B cell (primary cell): Measurements from ENCODE around the gene NHERF2. TPM values are rescaled to one million over a fixed set of nuclear protein-coding genes. Genes with fewer than 3 reads are reported as not detected.

Experiments
- ATAC-seq: fragments of 200-7000 bp; cut with Tn5 transposase; one replicate; pipeline ENCODE4 v1.10.0; 2021; ENCODE audit warnings: low read depth, mild to moderate bottlenecking, moderate number of reproducible peaks, moderate library complexity
- CTCF ChIA-PET: fragments of 350-600 bp; sonication (Branson Sonifier 250); formaldehyde crosslinking; loops from one replicate; lab custom pipeline; 2021; ENCODE audit warnings: antibody characterized with exemption, inconsistent platforms; lab: Charles Lee
- POLR2A ChIA-PET: fragments of 350-600 bp; sonication (Branson Sonifier 250); formaldehyde crosslinking; loops from one replicate; lab custom pipeline; 2021; ENCODE audit warnings: antibody characterized with exemption; lab: Charles Lee
- DNase-seq: peaks from one replicate; pipeline ENCODE4 v3.0.0; 2013
- H2AFZ ChIP-seq: 2 replicates; pipeline ENCODE4 v1.6.1; 2012; ENCODE audit warnings: mild to moderate bottlenecking, low read depth, low read length; ENCODE audit not compliant: insufficient read depth, poor library complexity, severe bottlenecking
- H3K27ac ChIP-seq, 2 donors: 1 replicate in 1 of 2; 2 replicates in 1 of 2; pipeline ENCODE4 v1.5.1; 2012 to 2013; ENCODE audit warnings: low read length in 2 of 2, mild to moderate bottlenecking in 2 of 2, moderate library complexity in 1 of 2
- H3K27me3 ChIP-seq, 4 experiments: fragments of 200-600 bp in 1 of 4; sonication (generic) in 1 of 4; replicated peaks in 1 of 4; 1 replicate in 2 of 4; 2 replicates in 2 of 4; pipeline versions ENCODE4 v1.6.1 to v1.7.0; 2013 to 2016; ENCODE audit warnings: low read length in 3 of 4, mild to moderate bottlenecking in 2 of 4, mixed read lengths in 1 of 4, moderate library complexity in 1 of 4; ENCODE audit not compliant: insufficient read depth in 4 of 4, control insufficient read depth in 3 of 4; ENCODE audit errors: control extremely low read depth in 1 of 4
- H3K36me3 ChIP-seq, 2 experiments: replicated peaks in 1 of 2; 1 replicate in 1 of 2; 2 replicates in 1 of 2; pipeline versions ENCODE4 v1.6.1 to v1.7.1; 2013; ENCODE audit warnings: low read length in 1 of 2; ENCODE audit not compliant: insufficient read depth in 2 of 2, control insufficient read depth in 1 of 2; ENCODE audit errors: control extremely low read depth in 1 of 2, extremely low read depth in 1 of 2
- H3K4me1 ChIP-seq, 2 donors: fragments of 200-600 bp in 1 of 2; sonication (generic) in 1 of 2; 1 replicate in 1 of 2; 2 replicates in 1 of 2; pipeline versions ENCODE4 v1.5.1 to v1.6.1; 2013 to 2017; ENCODE audit warnings: low read length in 2 of 2; ENCODE audit not compliant: control insufficient read depth in 2 of 2, insufficient read depth in 2 of 2
- H3K4me2 ChIP-seq: replicated peaks from 2 replicates; pipeline ENCODE3; 2012; ENCODE audit warnings: mild to moderate bottlenecking, low read depth, low read length; ENCODE audit not compliant: poor library complexity, severe bottlenecking
- H3K4me3 ChIP-seq, 5 experiments: fragments of 200-600 bp in 1 of 5; sonication (generic) in 1 of 5; 1 replicate in 3 of 5; 2 replicates in 2 of 5; pipeline versions ENCODE4 v1.5.1 to v1.7.0; 2011 to 2016; ENCODE audit warnings: low read length in 4 of 5, mild to moderate bottlenecking in 4 of 5, low read depth in 2 of 5, control low read depth in 1 of 5, moderate library complexity in 1 of 5; ENCODE audit not compliant: insufficient read depth in 1 of 5; ENCODE audit errors: control extremely low read depth in 1 of 5, extremely low read depth in 1 of 5
- H3K79me2 ChIP-seq: fragments of 200-600 bp; sonication (generic); one replicate; pipeline ENCODE4 v1.6.0; 2016; ENCODE audit warnings: low read length; ENCODE audit not compliant: control insufficient read depth, insufficient read depth
- H3K9ac ChIP-seq: fragments of 200-600 bp; sonication (generic); 2 replicates; pipeline ENCODE4 v1.6.1; 2017; ENCODE audit warnings: mild to moderate bottlenecking, low read length, moderate library complexity
- H3K9me3 ChIP-seq, 3 donors: one replicate each; pipeline versions ENCODE4 v1.6.1 to v1.7.1; 2013; ENCODE audit warnings: low read length in 2 of 3; ENCODE audit not compliant: control insufficient read depth in 2 of 3, insufficient read depth in 1 of 3; ENCODE audit errors: control extremely low read depth in 1 of 3
- H4K20me1 ChIP-seq: 2 replicates; pipeline ENCODE4 v1.6.0; 2012; ENCODE audit warnings: mild to moderate bottlenecking, low read length; ENCODE audit not compliant: insufficient read depth, control insufficient read depth, poor library complexity, severe bottlenecking
- H3K27ac Mint-ChIP-seq: one replicate; pipeline ENCODE4 v1.8.0; 2021; ENCODE audit warnings: mixed read lengths
- H3K27me3 Mint-ChIP-seq: one replicate; pipeline ENCODE4 v1.8.0; 2021; ENCODE audit warnings: mixed read lengths
- H3K4me1 Mint-ChIP-seq: one replicate; pipeline ENCODE4 v1.8.0; 2021; ENCODE audit warnings: mixed read lengths
- H3K4me3 Mint-ChIP-seq: one replicate; pipeline ENCODE4 v1.8.0; 2021; ENCODE audit warnings: mixed read lengths
- H3K9me3 Mint-ChIP-seq: one replicate; pipeline ENCODE4 v1.8.0; 2022; ENCODE audit warnings: mixed read lengths; ENCODE audit not compliant: insufficient read depth
- EZH2 ChIP-seq: IDR thresholded peaks from 2 replicates; pipeline ENCODE4 v1.6.1; 2012; ENCODE audit warnings: borderline replicate concordance, low read depth, mild to moderate bottlenecking, moderate library complexity, low read length; ENCODE audit not compliant: insufficient read depth, poor library complexity, severe bottlenecking
- WGBS: methylation state at CpG from one replicate; pipeline ENCODE4 v1.1.5; 2013; ENCODE audit warnings: missing lambda C conversion rate; ENCODE audit not compliant: insufficient coverage; 5-methylcytosine and 5-hydroxymethylcytosine counted together
- intact Hi-C: fragments of 100-400 bp; cut with micrococcal nuclease; formaldehyde crosslinking; loops from one replicate; pipeline ENCODE4 v1.10.0; 2022
- polyA plus RNA-seq: library from polyadenylated mRNA; depleted of rRNA; stranded (reverse); fragments of >200 nt; gene quantifications from 2 replicates; pipeline ENCODE4 v1.2.3, GENCODE V29; 2012
- total RNA-seq, 2 donors: library from RNA; stranded (reverse); fragments of 120-200 nt in 1 of 2; gene quantifications; 1 replicate in 1 of 2; 2 replicates in 1 of 2; pipeline versions ENCODE4 v1.2.3 to v1.2.4, GENCODE V29; 2013 to 2022
- TF ChIP-seq, protein P1 (sequence below): fragments of 200-600 bp; IDR thresholded peaks from one replicate; pipeline ENCODE4 v1.8.0; 2022; ENCODE audit warnings: antibody characterized with exemption, mild to moderate bottlenecking

Gene NHERF2
- total and polyA plus RNA-seq, 2 donors (not counting 1 experiment from before 2014, with no cell fraction given) = 1.8 to 2.2 TPM

GRCh38 chr16:2015947-2016208, 10.8 kb upstream of the NHERF2 start:
- H3K9ac ChIP-seq = no peak overlapping the region
- Mint-ChIP-seq H3K9me3 (no peaks in the 10 kb centered on the region), H3K27me3 (peaks cover 15% of the 10 kb centered on the region), H3K4me3 (no peak overlapping the region), H3K27ac (no peak overlapping the region), H3K4me1 (peaks cover 2% of the 10 kb centered on the region)
- H3K27me3 ChIP-seq = peaks cover 0 to 26% (median 8%) of the 10 kb centered on the region in 4 experiments
- POLR2A ChIA-PET = no interaction called here
- H3K4me1 ChIP-seq = peaks cover 8 to 17% of the 10 kb centered on the region in 2 donors
- ATAC-seq (no peak), DNase-seq (no peak)
- H3K9me3 ChIP-seq = no peaks in the 10 kb centered on the region
- intact Hi-C loops = no loop called here
- H3K36me3 ChIP-seq = no peaks in the 10 kb centered on the region
- H2AFZ ChIP-seq = no peak overlapping the region
- H3K79me2 ChIP-seq = no peaks in the 10 kb centered on the region
- TF ChIP-seq, protein P1, sequence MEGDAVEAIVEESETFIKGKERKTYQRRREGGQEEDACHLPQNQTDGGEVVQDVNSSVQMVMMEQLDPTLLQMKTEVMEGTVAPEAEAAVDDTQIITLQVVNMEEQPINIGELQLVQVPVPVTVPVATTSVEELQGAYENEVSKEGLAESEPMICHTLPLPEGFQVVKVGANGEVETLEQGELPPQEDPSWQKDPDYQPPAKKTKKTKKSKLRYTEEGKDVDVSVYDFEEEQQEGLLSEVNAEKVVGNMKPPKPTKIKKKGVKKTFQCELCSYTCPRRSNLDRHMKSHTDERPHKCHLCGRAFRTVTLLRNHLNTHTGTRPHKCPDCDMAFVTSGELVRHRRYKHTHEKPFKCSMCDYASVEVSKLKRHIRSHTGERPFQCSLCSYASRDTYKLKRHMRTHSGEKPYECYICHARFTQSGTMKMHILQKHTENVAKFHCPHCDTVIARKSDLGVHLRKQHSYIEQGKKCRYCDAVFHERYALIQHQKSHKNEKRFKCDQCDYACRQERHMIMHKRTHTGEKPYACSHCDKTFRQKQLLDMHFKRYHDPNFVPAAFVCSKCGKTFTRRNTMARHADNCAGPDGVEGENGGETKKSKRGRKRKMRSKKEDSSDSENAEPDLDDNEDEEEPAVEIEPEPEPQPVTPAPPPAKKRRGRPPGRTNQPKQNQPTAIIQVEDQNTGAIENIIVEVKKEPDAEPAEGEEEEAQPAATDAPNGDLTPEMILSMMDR = no peak
- TF ChIP-seq EZH2 = no peak
- no peaks in the 10 kb centered on the region for H4K20me1 ChIP-seq
- WGBS = 96% methylated on average over 4 of the region's 7 CpGs
- no peak overlapping the region for H3K27ac ChIP-seq
- CTCF ChIA-PET = interaction anchor here (0.6 to 1.7 kb wide), 2 partner anchors 125 to 139 kb away, joined by 3 to 10 read pairs; no protein-coding TSS in a partner anchor
- no peak overlapping the region for H3K4me3 ChIP-seq
- no peak overlapping the region for H3K4me2 ChIP-seq

DNA sequence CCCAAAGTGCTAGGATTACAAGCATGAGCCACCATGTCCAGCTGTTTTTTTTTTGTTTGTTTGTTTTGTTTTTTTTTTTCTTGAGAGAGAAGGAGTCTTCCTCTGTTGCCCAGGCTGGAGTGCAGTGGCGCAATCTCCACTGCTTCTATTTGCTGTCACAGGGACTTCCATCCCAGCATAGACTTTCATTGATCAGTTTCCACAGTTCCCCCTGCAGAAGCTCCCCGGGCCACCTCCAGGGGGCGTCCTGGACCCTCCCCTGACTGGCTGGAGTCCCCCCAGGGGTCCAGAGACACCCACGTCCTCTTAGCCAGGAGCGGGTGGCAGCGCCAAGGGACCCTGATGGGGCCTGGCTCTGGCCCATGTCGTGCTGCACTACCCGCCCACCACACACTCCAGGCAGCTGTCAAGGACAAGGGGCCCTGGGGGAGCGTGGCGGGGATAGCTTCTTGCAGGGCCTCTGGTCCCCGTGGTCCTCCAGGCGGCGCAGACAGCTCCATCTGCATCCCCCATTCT, 10.2 kb upstream of the NHERF2 start:
- no peaks in the 10 kb centered on the region for H3K9me3 ChIP-seq
- peaks cover 15% of the 10 kb centered on the region for H3K27me3 Mint-ChIP-seq
- intact Hi-C loops = no loop called here
- 40% methylated on average over 10 of the region's 13 CpGs for WGBS
- DNase-seq (no peak), ATAC-seq (no peak)
- no peak overlapping the region for H3K27ac ChIP-seq
- peaks cover 8 to 17% of the 10 kb centered on the region in 2 donors for H3K4me1 ChIP-seq
- H4K20me1 ChIP-seq = no peaks in the 10 kb centered on the region
- no peak overlapping the region for H3K4me3 ChIP-seq
- no peak overlapping the region for H3K27ac Mint-ChIP-seq
- H3K9ac ChIP-seq = no peak overlapping the region
- H3K36me3 ChIP-seq = no peaks in the 10 kb centered on the region
- H3K79me2 ChIP-seq = no peaks in the 10 kb centered on the region
- H3K9me3 Mint-ChIP-seq = no peaks in the 10 kb centered on the region
- ChIA-PET POLR2A (no interaction called here), CTCF (interaction anchor here (0.6 to 1.7 kb wide), 3 partner anchors 12 to 138 kb away, joined by 3 to 10 read pairs (median 3); no protein-coding TSS in a partner anchor)
- no peak overlapping the region for H2AFZ ChIP-seq
- peaks cover 2% of the 10 kb centered on the region for H3K4me1 Mint-ChIP-seq
- H3K4me3 Mint-ChIP-seq = no peak overlapping the region
- no peak overlapping the region for H3K4me2 ChIP-seq
- TF ChIP-seq, protein P1 = peak; percentile 51
- TF ChIP-seq EZH2 = no peak
- H3K27me3 ChIP-seq = peaks cover 0 to 31% (median 9%) of the 10 kb centered on the region in 4 experiments
